ENCODE results near the gene ARRB1. TPM values are rescaled to one million over a fixed set of nuclear protein-coding genes. Genes with fewer than 3 reads are reported as not detected.
A peak's percentile ranks its signal among the peaks of the same experiment; 100 is the strongest.

Gene ARRB1
- total and polyA plus RNA-seq, 9 of the 15 experiments (the other 6 are each of a cell fraction or from before 2014, with no cell fraction given) = 6.6 to 45.4 (median 28.5) TPM

DNA sequence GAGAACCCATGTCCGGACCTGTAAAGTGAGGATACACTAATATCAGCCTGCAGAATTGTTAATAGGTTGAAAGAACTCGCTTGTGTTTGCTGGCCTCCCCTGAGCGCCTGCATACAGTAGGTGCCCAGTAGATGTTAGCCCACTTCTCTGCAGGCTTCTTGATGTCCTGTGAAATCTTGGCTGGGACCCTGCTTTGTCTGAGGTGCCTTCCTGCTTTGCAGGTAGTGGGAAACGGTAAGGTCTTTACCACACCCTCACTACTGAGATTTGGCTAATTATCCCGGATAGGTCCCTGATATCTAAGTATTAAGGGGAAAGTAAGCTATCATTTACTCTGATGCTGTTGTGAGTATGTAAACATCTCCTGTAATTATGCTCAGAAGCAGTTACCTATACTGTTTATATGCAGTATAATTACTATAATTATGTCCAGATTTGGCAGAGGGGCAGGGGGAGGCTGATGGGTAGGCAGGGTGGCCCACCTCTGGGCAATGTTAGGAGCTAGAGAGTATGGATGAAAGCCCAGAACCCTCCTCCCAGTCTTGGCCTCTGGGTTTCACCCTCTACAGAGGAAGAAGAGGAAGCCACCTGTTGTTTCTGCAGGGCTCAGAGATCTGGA lies 1.2 kb upstream of the ARRB1 start:
- DNase-seq (ENCODE audit: extremely low read depth in 1 of 4, low spot score in 3 of 4) (peak in 1 of 4 experiments; percentile 8), ATAC-seq (no peak), FAIRE-seq (no peak)
- peaks cover 37% of the 10 kb centered on the region for H3K79me2 ChIP-seq (ENCODE audit: control insufficient read depth, insufficient read depth, low read length)
- in situ Hi-C loops (cut with MboI) = no loop called here
- H3K9me1 ChIP-seq (ENCODE audit: control insufficient read depth, insufficient read depth, low read length) = no peaks in the 10 kb centered on the region
- H2AFZ ChIP-seq (ENCODE audit: low read depth, low read length) = peak overlapping the region; percentile 91
- CTCF ChIA-PET (ENCODE audit: low intra/inter-chr PET ratio) = interaction anchor here (1.1 kb wide), 1 partner anchor 32 kb away, joined by 4 read pairs; no protein-coding TSS in a partner anchor
- H3K36me3 ChIP-seq (ENCODE audit: control insufficient read depth, insufficient read depth, low read length) = peaks cover 12% of the 10 kb centered on the region; the same call in 1 of the 3 replicates
- peak overlapping the region; percentile 69 for H3K4me3 ChIP-seq
- H3K4me2 ChIP-seq (ENCODE audit: insufficient read depth, low read length) = peak overlapping the region; percentile 83
- intact Hi-C loops (cut with micrococcal nuclease) = loop anchor here (1.0 kb wide), 1 partner anchor 32 kb away; no protein-coding TSS in a partner anchor
- POLR2A ChIA-PET = interaction anchor here (0.5 to 2.2 kb wide), 11 partner anchors 10 to 1417 kb away, joined by 3 to 11 read pairs (median 4); partner anchors contain the start of gene RPS3
- peak overlapping the region; percentile 76 to 99 for H3K9ac ChIP-seq (ENCODE audit: insufficient read depth in 1 of 2, low read depth in 2 of 2, low read length in 2 of 2)
- H3K27me3 ChIP-seq (ENCODE audit: control insufficient read depth in 2 of 2, insufficient read depth in 2 of 2, low read length in 2 of 2) = no peaks in the 10 kb centered on the region
- BruUV-seq (replicated peaks) = no TSS peak
- WGBS (ENCODE audit: insufficient coverage, low coverage, missing lambda C conversion rate) = 26% methylated on average over 5 of the region's 5 CpGs
- no peaks in the 10 kb centered on the region for H3K9me3 ChIP-seq (replicated peaks; ENCODE audit: control insufficient read depth, insufficient read depth, low read depth, low read length)
- no peaks in the 10 kb centered on the region; the same call in 1 of the 2 replicates for H4K20me1 ChIP-seq (replicated peaks; ENCODE audit: control insufficient read depth, insufficient read depth, low read length)
- H3K27ac ChIP-seq (ENCODE audit: extremely low read depth, low read depth, low read length) = peak overlapping the region; percentile 81; the same call in 2 of the 3 replicates
- H3K4me1 ChIP-seq (replicated peaks in 1 of 2; ENCODE audit: control insufficient read depth in 2 of 2, insufficient read depth in 2 of 2, low read length in 2 of 2) = peaks cover 36 to 44% of the 10 kb centered on the region in 2 experiments
- peak; percentile 98 for TF ChIP-seq ZKSCAN8 (CRISPR knock-in tag; IDR thresholded peaks at IDR 0.05)
- TF ChIP-seq, protein P1, sequence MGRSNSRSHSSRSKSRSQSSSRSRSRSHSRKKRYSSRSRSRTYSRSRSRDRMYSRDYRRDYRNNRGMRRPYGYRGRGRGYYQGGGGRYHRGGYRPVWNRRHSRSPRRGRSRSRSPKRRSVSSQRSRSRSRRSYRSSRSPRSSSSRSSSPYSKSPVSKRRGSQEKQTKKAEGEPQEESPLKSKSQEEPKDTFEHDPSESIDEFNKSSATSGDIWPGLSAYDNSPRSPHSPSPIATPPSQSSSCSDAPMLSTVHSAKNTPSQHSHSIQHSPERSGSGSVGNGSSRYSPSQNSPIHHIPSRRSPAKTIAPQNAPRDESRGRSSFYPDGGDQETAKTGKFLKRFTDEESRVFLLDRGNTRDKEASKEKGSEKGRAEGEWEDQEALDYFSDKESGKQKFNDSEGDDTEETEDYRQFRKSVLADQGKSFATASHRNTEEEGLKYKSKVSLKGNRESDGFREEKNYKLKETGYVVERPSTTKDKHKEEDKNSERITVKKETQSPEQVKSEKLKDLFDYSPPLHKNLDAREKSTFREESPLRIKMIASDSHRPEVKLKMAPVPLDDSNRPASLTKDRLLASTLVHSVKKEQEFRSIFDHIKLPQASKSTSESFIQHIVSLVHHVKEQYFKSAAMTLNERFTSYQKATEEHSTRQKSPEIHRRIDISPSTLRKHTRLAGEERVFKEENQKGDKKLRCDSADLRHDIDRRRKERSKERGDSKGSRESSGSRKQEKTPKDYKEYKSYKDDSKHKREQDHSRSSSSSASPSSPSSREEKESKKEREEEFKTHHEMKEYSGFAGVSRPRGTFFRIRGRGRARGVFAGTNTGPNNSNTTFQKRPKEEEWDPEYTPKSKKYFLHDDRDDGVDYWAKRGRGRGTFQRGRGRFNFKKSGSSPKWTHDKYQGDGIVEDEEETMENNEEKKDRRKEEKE (IDR thresholded peaks at IDR 0.05; ENCODE audit: borderline replicate concordance in 1 of 2, control insufficient read depth in 1 of 2, low read depth in 2 of 2, low read length in 1 of 2) = no peak
- TF ChIP-seq LCOR (CRISPR knock-in tag; IDR thresholded peaks at IDR 0.05) = 0 out of 2 replicates have a peak, but pooled peaks have one; percentile 20
- TF ChIP-seq, protein P2, sequence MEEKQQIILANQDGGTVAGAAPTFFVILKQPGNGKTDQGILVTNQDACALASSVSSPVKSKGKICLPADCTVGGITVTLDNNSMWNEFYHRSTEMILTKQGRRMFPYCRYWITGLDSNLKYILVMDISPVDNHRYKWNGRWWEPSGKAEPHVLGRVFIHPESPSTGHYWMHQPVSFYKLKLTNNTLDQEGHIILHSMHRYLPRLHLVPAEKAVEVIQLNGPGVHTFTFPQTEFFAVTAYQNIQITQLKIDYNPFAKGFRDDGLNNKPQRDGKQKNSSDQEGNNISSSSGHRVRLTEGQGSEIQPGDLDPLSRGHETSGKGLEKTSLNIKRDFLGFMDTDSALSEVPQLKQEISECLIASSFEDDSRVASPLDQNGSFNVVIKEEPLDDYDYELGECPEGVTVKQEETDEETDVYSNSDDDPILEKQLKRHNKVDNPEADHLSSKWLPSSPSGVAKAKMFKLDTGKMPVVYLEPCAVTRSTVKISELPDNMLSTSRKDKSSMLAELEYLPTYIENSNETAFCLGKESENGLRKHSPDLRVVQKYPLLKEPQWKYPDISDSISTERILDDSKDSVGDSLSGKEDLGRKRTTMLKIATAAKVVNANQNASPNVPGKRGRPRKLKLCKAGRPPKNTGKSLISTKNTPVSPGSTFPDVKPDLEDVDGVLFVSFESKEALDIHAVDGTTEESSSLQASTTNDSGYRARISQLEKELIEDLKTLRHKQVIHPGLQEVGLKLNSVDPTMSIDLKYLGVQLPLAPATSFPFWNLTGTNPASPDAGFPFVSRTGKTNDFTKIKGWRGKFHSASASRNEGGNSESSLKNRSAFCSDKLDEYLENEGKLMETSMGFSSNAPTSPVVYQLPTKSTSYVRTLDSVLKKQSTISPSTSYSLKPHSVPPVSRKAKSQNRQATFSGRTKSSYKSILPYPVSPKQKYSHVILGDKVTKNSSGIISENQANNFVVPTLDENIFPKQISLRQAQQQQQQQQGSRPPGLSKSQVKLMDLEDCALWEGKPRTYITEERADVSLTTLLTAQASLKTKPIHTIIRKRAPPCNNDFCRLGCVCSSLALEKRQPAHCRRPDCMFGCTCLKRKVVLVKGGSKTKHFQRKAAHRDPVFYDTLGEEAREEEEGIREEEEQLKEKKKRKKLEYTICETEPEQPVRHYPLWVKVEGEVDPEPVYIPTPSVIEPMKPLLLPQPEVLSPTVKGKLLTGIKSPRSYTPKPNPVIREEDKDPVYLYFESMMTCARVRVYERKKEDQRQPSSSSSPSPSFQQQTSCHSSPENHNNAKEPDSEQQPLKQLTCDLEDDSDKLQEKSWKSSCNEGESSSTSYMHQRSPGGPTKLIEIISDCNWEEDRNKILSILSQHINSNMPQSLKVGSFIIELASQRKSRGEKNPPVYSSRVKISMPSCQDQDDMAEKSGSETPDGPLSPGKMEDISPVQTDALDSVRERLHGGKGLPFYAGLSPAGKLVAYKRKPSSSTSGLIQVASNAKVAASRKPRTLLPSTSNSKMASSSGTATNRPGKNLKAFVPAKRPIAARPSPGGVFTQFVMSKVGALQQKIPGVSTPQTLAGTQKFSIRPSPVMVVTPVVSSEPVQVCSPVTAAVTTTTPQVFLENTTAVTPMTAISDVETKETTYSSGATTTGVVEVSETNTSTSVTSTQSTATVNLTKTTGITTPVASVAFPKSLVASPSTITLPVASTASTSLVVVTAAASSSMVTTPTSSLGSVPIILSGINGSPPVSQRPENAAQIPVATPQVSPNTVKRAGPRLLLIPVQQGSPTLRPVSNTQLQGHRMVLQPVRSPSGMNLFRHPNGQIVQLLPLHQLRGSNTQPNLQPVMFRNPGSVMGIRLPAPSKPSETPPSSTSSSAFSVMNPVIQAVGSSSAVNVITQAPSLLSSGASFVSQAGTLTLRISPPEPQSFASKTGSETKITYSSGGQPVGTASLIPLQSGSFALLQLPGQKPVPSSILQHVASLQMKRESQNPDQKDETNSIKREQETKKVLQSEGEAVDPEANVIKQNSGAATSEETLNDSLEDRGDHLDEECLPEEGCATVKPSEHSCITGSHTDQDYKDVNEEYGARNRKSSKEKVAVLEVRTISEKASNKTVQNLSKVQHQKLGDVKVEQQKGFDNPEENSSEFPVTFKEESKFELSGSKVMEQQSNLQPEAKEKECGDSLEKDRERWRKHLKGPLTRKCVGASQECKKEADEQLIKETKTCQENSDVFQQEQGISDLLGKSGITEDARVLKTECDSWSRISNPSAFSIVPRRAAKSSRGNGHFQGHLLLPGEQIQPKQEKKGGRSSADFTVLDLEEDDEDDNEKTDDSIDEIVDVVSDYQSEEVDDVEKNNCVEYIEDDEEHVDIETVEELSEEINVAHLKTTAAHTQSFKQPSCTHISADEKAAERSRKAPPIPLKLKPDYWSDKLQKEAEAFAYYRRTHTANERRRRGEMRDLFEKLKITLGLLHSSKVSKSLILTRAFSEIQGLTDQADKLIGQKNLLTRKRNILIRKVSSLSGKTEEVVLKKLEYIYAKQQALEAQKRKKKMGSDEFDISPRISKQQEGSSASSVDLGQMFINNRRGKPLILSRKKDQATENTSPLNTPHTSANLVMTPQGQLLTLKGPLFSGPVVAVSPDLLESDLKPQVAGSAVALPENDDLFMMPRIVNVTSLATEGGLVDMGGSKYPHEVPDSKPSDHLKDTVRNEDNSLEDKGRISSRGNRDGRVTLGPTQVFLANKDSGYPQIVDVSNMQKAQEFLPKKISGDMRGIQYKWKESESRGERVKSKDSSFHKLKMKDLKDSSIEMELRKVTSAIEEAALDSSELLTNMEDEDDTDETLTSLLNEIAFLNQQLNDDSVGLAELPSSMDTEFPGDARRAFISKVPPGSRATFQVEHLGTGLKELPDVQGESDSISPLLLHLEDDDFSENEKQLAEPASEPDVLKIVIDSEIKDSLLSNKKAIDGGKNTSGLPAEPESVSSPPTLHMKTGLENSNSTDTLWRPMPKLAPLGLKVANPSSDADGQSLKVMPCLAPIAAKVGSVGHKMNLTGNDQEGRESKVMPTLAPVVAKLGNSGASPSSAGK (IDR thresholded peaks at IDR 0.05) = no peak
- no peak for TF ChIP-seq ZNF583 (CRISPR knock-in tag; IDR thresholded peaks at IDR 0.05)
- peak; percentile 2; the same call in 1 of the 2 replicates for TF ChIP-seq XRCC5 (IDR thresholded peaks at IDR 0.05; ENCODE audit: low read depth, low read length)
